ENCODE data around the gene JAZF1. TPM values are rescaled to one million over a fixed set of nuclear protein-coding genes. Genes with fewer than 3 reads are reported as not detected.
A peak's percentile ranks its signal among the peaks of the same experiment; 100 is the strongest.

The JAZF1 gene
- total RNA-seq, 1 donor from 2014 or later = 22.1 TPM

GRCh38 chr7:28069807-28070206, 110.8 kb downstream of the JAZF1 start:
- DNase-seq (peak; percentile 61), ATAC-seq (ENCODE audit: poor library complexity) (peak; percentile 81)
- intact Hi-C loops (cut with DNase I) = loop anchor here (10.0 kb wide), 1 partner anchor 875 kb away; no protein-coding TSS in a partner anchor

- no peak for DNase-seq
- intact Hi-C loops (cut with DNase I) = no loop called here
- no peak for ATAC-seq (ENCODE audit: poor library complexity)
These were observed 111.2 kb downstream of the JAZF1 start for GRCh38 chr7:28069388-28069787.

- intact Hi-C loops (cut with DNase I) = no loop called here
These were observed 111.8 kb downstream of the JAZF1 start for GRCh38 chr7:28068811-28069216.

GRCh38 chr7:28067171-28067570, 113.4 kb downstream of the JAZF1 start:
- ATAC-seq (ENCODE audit: poor library complexity) = no peak
- intact Hi-C loops (cut with DNase I) = no loop called here
- DNase-seq = no peak

More at GRCh38 chr7:28068811-28069216, 111.8 kb downstream of the JAZF1 start:
- DNase-seq = no peak
- ATAC-seq (ENCODE audit: poor library complexity) = peak; percentile 10

GRCh38 chr7:28065721-28066285, 114.8 kb downstream of the JAZF1 start:
- intact Hi-C loops (cut with DNase I) = no loop called here
- no peak for ATAC-seq (ENCODE audit: poor library complexity)
- no peak for DNase-seq

GRCh38 chr7:28065308-28065707, 115.3 kb downstream of the JAZF1 start:
- ATAC-seq (ENCODE audit: poor library complexity) (peak; percentile 40), DNase-seq (no peak)
- intact Hi-C loops (cut with DNase I) = no loop called here

- ATAC-seq (ENCODE audit: poor library complexity) = no peak
- DNase-seq = no peak
- intact Hi-C loops (cut with DNase I) = no loop called here
These were observed 116.2 kb downstream of the JAZF1 start for GRCh38 chr7:28064437-28064836.

GRCh38 chr7:28062197-28062991, 118.2 kb downstream of the JAZF1 start:
- intact Hi-C loops (cut with DNase I) = no loop called here
- peak; percentile 83 for DNase-seq
- peak; percentile 87 for ATAC-seq (ENCODE audit: poor library complexity)

- DNase-seq (no peak), ATAC-seq (ENCODE audit: poor library complexity) (no peak)
- intact Hi-C loops (cut with DNase I) = no loop called here
These were observed 118.8 kb downstream of the JAZF1 start for GRCh38 chr7:28061824-28062196.

GRCh38 chr7:28060371-28060950, 120.1 kb downstream of the JAZF1 start:
- ATAC-seq (ENCODE audit: poor library complexity) (no peak), DNase-seq (no peak)
- intact Hi-C loops (cut with DNase I) = no loop called here

GRCh38 chr7:28055161-28055544, 125.4 kb downstream of the JAZF1 start:
- intact Hi-C loops (cut with DNase I) = no loop called here
- ATAC-seq (ENCODE audit: poor library complexity) = no peak
- DNase-seq = no peak

- DNase-seq (no peak), ATAC-seq (ENCODE audit: poor library complexity) (no peak)
- intact Hi-C loops (cut with DNase I) = no loop called here
These were observed 125.9 kb downstream of the JAZF1 start for GRCh38 chr7:28054531-28055160.

- no peak for ATAC-seq (ENCODE audit: poor library complexity)
- intact Hi-C loops (cut with DNase I) = no loop called here
- DNase-seq = no peak
These were observed 127.7 kb downstream of the JAZF1 start for GRCh38 chr7:28052933-28053332.

- no peak for ATAC-seq (ENCODE audit: poor library complexity)
- DNase-seq = no peak
- intact Hi-C loops (cut with DNase I) = no loop called here
These were observed 131.9 kb downstream of the JAZF1 start for GRCh38 chr7:28048694-28049093.

- no peak for DNase-seq
- intact Hi-C loops (cut with DNase I) = no loop called here
- ATAC-seq (ENCODE audit: poor library complexity) = no peak
These were observed 134.6 kb downstream of the JAZF1 start for GRCh38 chr7:28046035-28046434.

GRCh38 chr7:28045592-28045991, 135.0 kb downstream of the JAZF1 start:
- ATAC-seq (ENCODE audit: poor library complexity) = no peak
- no peak for DNase-seq
- intact Hi-C loops (cut with DNase I) = no loop called here

GRCh38 chr7:28044825-28045224, 135.8 kb downstream of the JAZF1 start:
- DNase-seq (no peak), ATAC-seq (ENCODE audit: poor library complexity) (no peak)
- intact Hi-C loops (cut with DNase I) = no loop called here

- no peak for ATAC-seq (ENCODE audit: poor library complexity)
These were observed 137.9 kb downstream of the JAZF1 start for GRCh38 chr7:28042721-28043120.

GRCh38 chr7:28041508-28042314, 138.9 kb downstream of the JAZF1 start:
- intact Hi-C loops (cut with DNase I) = no loop called here
- ATAC-seq (ENCODE audit: poor library complexity) (no peak), DNase-seq (no peak)

More at GRCh38 chr7:28042721-28043120, 137.9 kb downstream of the JAZF1 start:
- no peak for DNase-seq
- intact Hi-C loops (cut with DNase I) = no loop called here

Data from Right ventricle myocardium superior (tissue), 1 donor.